ENCODE measurements around the gene RFTN1. TPM values are rescaled to one million over a fixed set of nuclear protein-coding genes. Genes with fewer than 3 reads are reported as not detected.

Gene RFTN1
- total and polyA plus RNA-seq, 9 of the 15 experiments (the other 6 are each of a cell fraction or from before 2014, with no cell fraction given) = 0.08 to 0.51 (median 0.11) TPM; not detected in 6

GRCh38 chr3:16487511-16488175 is 25.9 kb downstream of the RFTN1 start:
- Histone ChIP-seq H3K4me1 (replicated peaks in 1 of 2; ENCODE audit: control insufficient read depth in 2 of 2, insufficient read depth in 2 of 2, low read length in 2 of 2) (no peaks in the 10 kb centered on the region), H2AFZ (ENCODE audit: low read depth, low read length) (no peak overlapping the region), H3K9me3 (replicated peaks; ENCODE audit: control insufficient read depth, insufficient read depth, low read depth, low read length) (no peaks in the 10 kb centered on the region), H3K9ac (ENCODE audit: insufficient read depth in 1 of 2, low read depth in 2 of 2, low read length in 2 of 2) (no peak overlapping the region), H3K79me2 (ENCODE audit: control insufficient read depth, insufficient read depth, low read length) (no peaks in the 10 kb centered on the region), H3K36me3 (ENCODE audit: control insufficient read depth, insufficient read depth, low read length) (no peaks in the 10 kb centered on the region), H4K20me1 (replicated peaks; ENCODE audit: control insufficient read depth, insufficient read depth, low read length) (0 out of 2 replicates have a peak, but pooled peaks cover 3% of the 10 kb centered on the region), H3K9me1 (ENCODE audit: control insufficient read depth, insufficient read depth, low read length) (no peaks in the 10 kb centered on the region), H3K27me3 (ENCODE audit: control insufficient read depth in 2 of 2, insufficient read depth in 2 of 2, low read length in 2 of 2) (peaks cover 29 to 52% of the 10 kb centered on the region in 2 experiments), H3K27ac (ENCODE audit: extremely low read depth, low read depth, low read length) (no peak overlapping the region), H3K4me3 (no peak overlapping the region), H3K4me2 (ENCODE audit: insufficient read depth, low read length) (no peak overlapping the region)
- ChIA-PET POLR2A (interaction anchor here (0.6 kb wide), 1 partner anchor 950 kb away, joined by 3 read pairs; no protein-coding TSS in a partner anchor), CTCF (ENCODE audit: low intra/inter-chr PET ratio) (no interaction called here)
- in situ Hi-C loops (cut with MboI) = no loop called here
- no peak for DNase-seq (ENCODE audit: extremely low read depth in 1 of 4, low spot score in 3 of 4)
- ATAC-seq = no peak
- no peak for FAIRE-seq
- 1% methylated on average over 10 of the region's 11 CpGs for WGBS (ENCODE audit: insufficient coverage, low coverage, missing lambda C conversion rate)
- no TSS peak for BruUV-seq (replicated peaks)
- intact Hi-C loops (cut with micrococcal nuclease) = no loop called here
- TF ChIP-seq ZNF512 (tag; IDR thresholded peaks at IDR 0.05) (no peak), SREBF1 (IDR thresholded peaks at IDR 0.05; ENCODE audit: borderline replicate concordance, low read depth, low read length) (no peak), KAT2B (IDR thresholded peaks at IDR 0.05; ENCODE audit: low read depth, low read length) (no peak)
